T-helper 2 cell treated with Interferon-gamma antibody and Interleukin-4, amounts not matched to agents 5 μg/mL and 100 μg/mL, for 36 hours (primary cell): ENCODE results near the gene TMX1.

Experiments used
- DNase-seq: peaks from one replicate; pipeline ENCODE4 v3.0.0; 2021; ENCODE audit warnings: low spot score
- H3K27ac Mint-ChIP-seq: one replicate; pipeline ENCODE4 v1.8.0; 2021; ENCODE audit warnings: mild to moderate bottlenecking, mixed read lengths
- H3K27me3 Mint-ChIP-seq: one replicate; pipeline ENCODE4 v1.8.0; 2021; ENCODE audit warnings: low read depth, mixed read lengths
- H3K36me3 Mint-ChIP-seq: one replicate; pipeline ENCODE4 v1.8.0; 2021; ENCODE audit warnings: low read depth, mixed read lengths
- H3K4me1 Mint-ChIP-seq: one replicate; pipeline ENCODE4 v1.8.0; 2021; ENCODE audit warnings: low read depth, mixed read lengths
- H3K4me3 Mint-ChIP-seq: one replicate; pipeline ENCODE4 v1.8.0; 2022; ENCODE audit warnings: mild to moderate bottlenecking, moderate library complexity, mixed read lengths
- H3K9me3 Mint-ChIP-seq: one replicate; pipeline ENCODE4 v1.8.0; 2021; ENCODE audit warnings: mixed read lengths

The TMX1 gene

DNA sequence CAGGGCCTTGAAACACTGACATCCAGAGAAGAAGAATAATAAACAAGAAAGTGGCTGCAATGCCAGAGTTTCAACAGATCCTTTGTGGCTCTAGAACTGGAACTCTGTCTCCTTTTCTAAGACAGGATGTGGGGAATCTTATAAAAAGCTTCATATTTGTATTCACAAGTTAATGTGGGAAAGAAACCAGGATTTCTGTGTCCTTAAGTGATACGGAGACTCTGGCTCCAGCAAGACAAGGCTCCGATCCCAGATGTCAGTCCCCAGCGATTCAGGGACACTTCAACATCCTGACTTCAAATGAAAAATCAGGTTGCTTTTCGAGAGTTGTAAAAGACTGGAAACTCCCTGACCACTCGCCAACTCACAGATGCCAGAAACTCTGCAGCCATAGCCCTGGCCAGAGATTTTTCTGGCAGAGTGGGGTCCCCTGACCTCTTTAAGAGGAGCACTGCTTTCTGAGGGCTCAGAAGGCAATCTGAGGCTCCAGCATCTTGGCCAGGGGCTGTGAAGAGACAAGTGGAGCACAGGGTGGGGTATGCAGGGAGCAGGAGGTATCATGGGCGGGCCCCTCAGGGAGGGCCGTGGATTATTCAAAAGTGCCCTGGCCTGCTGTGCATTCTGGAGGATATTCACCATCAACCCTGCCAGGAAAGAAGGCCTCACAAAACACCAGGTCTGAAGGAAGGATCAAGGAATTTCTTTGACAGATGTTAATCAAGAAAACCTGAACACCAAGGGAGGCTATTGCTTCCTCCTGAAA is 53.3 kb downstream of the TMX1 start:
- Mint-ChIP-seq H3K36me3 (no peaks in the 10 kb centered on the region), H3K4me1 (peaks cover 2% of the 10 kb centered on the region), H3K27me3 (no peaks in the 10 kb centered on the region), H3K9me3 (no peaks in the 10 kb centered on the region), H3K27ac (no peak overlapping the region), H3K4me3 (no peak overlapping the region)
- DNase-seq: no peak

DNA sequence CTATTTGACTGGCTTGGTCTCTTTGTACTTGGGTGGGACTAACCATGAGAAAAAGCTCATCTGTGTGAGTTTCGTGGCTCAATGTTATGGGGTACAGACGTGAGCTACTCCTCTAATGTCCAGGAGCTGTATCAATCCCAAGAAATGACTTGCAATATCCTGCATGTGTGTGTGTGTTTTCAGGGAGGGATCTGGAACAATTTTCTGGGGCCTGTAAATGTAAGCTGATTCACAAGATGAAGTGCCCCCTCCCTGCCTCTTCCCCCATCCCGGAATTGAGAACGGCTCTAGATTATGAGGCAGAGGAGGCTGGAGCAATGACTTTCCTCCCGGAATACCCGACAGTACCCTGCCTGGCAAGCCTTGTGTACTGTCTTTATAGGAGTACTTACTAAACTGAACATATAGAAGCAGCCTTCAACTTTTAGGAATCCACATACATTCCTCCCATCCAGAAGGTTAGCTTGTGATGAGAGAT is 53.9 kb downstream of the TMX1 start:
- DNase-seq: no peak
- no peak overlapping the region for H3K27ac Mint-ChIP-seq
- no peaks in the 10 kb centered on the region for H3K9me3 Mint-ChIP-seq
- H3K36me3 Mint-ChIP-seq: no peaks in the 10 kb centered on the region
- peaks cover 8% of the 10 kb centered on the region for H3K4me1 Mint-ChIP-seq
- no peaks in the 10 kb centered on the region for H3K27me3 Mint-ChIP-seq
- H3K4me3 Mint-ChIP-seq: no peak overlapping the region

DNA sequence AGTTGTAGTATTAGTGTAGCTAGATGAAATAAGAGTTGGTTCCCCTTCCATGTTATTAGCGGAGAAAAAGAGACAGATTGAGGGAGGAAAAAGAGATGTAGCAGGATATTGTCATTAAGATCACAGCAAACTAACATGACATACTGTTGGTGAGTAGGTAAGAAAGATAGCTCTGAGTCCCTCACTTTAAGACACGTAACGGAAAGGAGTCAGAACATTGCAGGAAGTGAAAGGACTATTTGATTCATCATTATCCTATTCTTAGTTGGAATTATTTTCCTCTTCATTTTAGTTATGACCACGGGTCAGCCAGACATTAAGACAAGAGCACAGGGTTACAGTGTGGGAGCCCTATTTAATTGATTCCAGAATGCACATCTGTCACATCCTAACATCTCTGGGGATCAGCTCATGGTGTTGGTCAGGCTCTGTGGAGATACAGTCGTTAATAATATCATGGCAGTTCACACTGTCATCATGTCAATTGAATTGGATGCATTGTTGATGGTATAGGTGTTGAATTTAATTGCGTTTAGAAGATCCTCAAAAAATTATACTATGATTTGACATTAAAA is 55.0 kb downstream of the TMX1 start:
- H3K27ac Mint-ChIP-seq: no peak overlapping the region
- H3K4me1 Mint-ChIP-seq: peaks cover 9% of the 10 kb centered on the region
- H3K27me3 Mint-ChIP-seq: no peaks in the 10 kb centered on the region
- H3K4me3 Mint-ChIP-seq: no peak overlapping the region
- DNase-seq: no peak
- no peaks in the 10 kb centered on the region for H3K9me3 Mint-ChIP-seq
- H3K36me3 Mint-ChIP-seq: no peaks in the 10 kb centered on the region

DNA sequence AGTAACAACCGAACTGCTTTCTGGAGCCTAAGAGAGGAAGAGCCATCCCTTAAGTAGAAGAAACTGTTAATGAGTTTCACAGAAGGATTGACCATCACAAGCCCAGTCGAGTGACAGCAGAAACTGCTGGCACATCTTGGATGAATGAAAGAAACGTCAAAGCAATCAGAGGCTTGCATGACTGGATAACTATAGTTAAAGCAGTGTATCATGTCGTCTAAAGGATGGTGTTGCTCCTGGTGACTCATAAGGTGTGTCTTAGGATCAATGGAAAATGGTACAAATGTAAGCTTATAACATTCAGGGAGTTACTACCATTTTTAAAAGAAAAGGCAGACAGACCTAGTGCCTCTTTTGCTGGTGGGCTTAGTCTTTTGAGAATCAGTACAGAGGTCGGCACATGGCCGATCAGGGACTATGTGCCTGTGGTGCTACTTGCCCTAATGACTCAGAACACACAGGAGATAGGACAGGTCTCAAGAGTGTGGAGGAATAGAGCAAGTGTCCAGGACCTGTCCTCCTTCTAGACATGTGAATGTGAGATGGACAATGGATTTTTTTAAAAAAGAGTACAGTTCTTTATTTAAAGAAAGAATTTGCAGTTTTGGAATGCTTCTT is 55.7 kb downstream of the TMX1 start:
- Mint-ChIP-seq H3K9me3 (no peaks in the 10 kb centered on the region), H3K4me3 (no peak overlapping the region), H3K36me3 (no peaks in the 10 kb centered on the region), H3K4me1 (peaks cover 9% of the 10 kb centered on the region), H3K27me3 (no peaks in the 10 kb centered on the region), H3K27ac (no peak overlapping the region)
- no peak for DNase-seq

DNA sequence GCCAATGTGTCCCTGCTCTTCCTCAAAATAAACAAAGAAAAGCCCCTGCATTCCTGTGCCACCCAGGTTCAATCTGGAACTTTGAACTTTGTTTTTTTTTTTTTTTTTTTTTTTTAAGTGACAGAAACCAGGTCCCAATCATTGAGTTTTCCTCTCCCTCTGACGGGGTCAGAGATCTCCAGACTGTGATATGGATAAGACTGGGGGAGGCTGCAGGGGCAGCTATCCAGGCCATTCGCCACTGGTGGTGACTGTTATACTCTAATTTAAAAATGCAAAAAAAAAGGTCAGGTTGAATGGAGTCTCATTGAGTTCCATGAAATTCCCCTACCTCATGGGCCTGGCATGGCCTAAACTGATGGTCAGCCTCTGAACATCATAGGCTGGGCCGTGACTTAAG is 57.0 kb downstream of the TMX1 start:
- no peak overlapping the region for H3K4me3 Mint-ChIP-seq
- H3K4me1 Mint-ChIP-seq: peaks cover 9% of the 10 kb centered on the region
- no peak overlapping the region for H3K27ac Mint-ChIP-seq
- no peak for DNase-seq
- no peaks in the 10 kb centered on the region for H3K27me3 Mint-ChIP-seq
- H3K36me3 Mint-ChIP-seq: no peaks in the 10 kb centered on the region
- H3K9me3 Mint-ChIP-seq: no peaks in the 10 kb centered on the region

DNA sequence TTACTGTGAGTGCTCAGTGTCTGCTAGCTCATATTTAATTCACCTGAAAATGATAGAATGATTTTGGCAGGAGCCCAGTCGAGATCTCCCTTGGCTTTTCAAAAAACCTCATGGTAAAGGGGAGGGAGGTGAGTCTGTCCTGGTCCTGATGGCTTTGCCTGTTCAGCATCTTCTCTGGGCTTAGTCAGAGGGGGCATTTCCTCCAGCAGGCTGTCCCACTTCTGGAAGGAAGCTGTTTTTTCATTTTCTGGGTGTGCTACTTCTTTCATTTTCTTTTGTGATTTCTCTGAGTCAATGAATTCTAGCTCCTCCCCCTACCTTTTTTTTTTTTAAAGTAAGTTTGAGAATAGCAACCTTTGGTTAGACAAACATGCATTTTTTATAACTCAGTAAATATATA is 58.8 kb downstream of the TMX1 start:
- Mint-ChIP-seq H3K36me3 (no peaks in the 10 kb centered on the region), H3K4me3 (no peak overlapping the region), H3K27ac (no peak overlapping the region), H3K9me3 (no peaks in the 10 kb centered on the region), H3K27me3 (no peaks in the 10 kb centered on the region), H3K4me1 (peaks cover 9% of the 10 kb centered on the region)
- no peak for DNase-seq

DNA sequence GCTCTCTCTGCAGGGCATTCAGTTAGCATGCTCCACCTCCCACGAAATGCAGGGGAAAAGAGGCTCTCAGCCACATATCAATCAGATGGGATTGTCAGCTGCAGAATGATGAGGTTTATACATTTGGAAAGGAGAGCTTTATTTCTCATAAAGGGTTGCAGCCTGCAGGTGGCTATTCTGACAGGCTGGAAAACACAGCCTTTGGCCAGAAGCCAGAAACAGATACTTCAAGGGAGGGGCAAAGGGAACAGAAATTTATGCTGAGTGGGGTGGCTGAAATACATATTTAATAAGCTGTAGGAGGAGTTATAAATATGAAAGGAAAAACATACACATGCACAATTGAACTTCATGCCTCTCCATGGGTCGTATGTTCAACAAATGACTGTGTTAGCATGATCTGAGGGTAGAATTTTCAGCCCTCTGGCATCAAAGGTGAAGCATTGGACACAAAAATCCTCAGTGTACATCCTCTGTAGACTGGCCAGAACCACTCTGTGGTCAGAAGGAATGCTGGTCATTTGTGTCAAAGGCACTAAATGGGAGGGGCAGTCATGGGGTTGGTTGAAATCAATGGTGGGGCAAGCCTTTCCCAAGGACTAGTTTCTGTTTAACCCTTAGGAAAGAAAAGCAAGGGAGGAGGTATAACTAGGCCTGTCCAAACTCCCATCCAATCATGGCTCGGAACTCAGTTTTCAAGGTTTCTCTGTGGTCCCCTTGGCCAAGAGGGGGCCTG is 62.4 kb downstream of the TMX1 start:
- Mint-ChIP-seq H3K9me3 (no peaks in the 10 kb centered on the region), H3K4me1 (peaks cover 9% of the 10 kb centered on the region), H3K36me3 (no peaks in the 10 kb centered on the region), H3K27ac (no peak overlapping the region), H3K27me3 (no peaks in the 10 kb centered on the region), H3K4me3 (no peak overlapping the region)
- DNase-seq: no peak

DNA sequence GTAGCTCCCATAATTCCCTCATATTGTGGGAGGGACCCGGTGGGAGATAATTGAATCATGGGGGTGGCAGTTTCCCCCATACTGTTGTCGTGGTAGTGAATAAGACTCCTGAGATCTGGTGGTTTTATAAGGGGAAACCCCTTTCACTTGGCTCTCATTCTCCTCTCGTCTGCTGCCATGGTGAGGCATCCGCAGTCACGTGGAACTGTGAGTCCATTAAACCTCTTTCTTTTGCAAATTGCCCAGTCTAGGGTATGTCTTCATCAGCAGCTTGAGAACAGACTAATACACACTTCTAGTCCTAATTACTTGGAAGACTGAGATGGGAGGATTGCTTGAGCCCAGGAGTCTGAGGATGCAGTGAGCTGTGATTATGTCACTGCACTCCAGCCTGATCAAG is 64.4 kb downstream of the TMX1 start:
- H3K4me1 Mint-ChIP-seq: no peaks in the 10 kb centered on the region
- H3K27me3 Mint-ChIP-seq: peaks cover 3% of the 10 kb centered on the region
- H3K36me3 Mint-ChIP-seq: no peaks in the 10 kb centered on the region
- H3K27ac Mint-ChIP-seq: no peak overlapping the region
- H3K4me3 Mint-ChIP-seq: no peak overlapping the region
- peak; percentile 27 for DNase-seq
- no peaks in the 10 kb centered on the region for H3K9me3 Mint-ChIP-seq

DNA sequence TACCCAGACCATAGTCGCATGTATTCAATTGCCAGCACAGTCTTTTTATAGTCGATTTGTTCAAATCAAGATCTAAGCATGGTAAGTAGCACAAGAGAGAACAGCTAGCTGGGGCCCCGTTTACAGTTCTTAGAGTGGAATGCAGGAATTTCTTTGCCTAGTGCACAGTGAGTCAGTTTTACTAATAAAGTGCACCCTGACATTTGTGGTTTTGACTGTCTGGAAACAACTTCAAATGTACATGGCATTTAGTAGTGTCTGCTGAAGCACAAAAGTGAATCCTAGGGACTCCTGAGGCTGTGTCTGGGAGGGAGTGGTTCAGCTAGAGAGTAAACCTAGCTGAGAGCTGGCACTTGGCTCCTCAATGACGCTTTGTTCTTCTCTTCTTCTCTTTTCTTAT is 64.9 kb downstream of the TMX1 start:
- H3K4me3 Mint-ChIP-seq: no peak overlapping the region
- no peaks in the 10 kb centered on the region for H3K9me3 Mint-ChIP-seq
- no peaks in the 10 kb centered on the region for H3K4me1 Mint-ChIP-seq
- H3K27me3 Mint-ChIP-seq: peaks cover 3% of the 10 kb centered on the region
- H3K27ac Mint-ChIP-seq: no peak overlapping the region
- no peaks in the 10 kb centered on the region for H3K36me3 Mint-ChIP-seq
- DNase-seq: no peak

DNA sequence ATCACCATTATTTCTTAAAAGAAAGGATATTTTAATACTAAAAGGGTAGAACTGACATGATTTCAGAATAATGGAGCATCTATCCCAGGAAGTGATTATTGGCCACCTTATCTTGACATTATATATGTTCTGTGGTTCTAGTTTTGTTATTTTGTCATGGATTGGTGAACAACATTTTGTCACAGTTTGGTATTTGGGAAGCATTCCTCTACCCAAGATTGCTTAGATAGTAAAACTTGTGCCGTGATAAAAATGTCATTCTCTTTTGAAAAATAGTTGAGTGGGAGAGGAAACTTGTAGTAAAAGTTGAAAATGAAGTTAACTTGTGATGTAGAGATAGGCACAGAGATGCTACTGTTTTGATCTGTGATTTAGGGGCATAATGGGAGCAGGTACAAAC is 65.7 kb downstream of the TMX1 start:
- Mint-ChIP-seq H3K27me3 (peaks cover 3% of the 10 kb centered on the region), H3K36me3 (no peaks in the 10 kb centered on the region), H3K9me3 (no peaks in the 10 kb centered on the region), H3K4me1 (no peaks in the 10 kb centered on the region), H3K27ac (no peak overlapping the region), H3K4me3 (no peak overlapping the region)
- no peak for DNase-seq
